VCaP (cell line): ENCODE results near the gene SLC13A3.

Source experiments
- H3K27ac ChIP-seq: fragments of 450-650 bp; 2 replicates; pipeline ENCODE4 v1.5.1; 2017
- CTCF ChIP-seq: fragments of 450-650 bp; conservative IDR thresholded peaks from 2 replicates; pipeline ENCODE4 v1.5.1; 2017; ENCODE audit warnings: mild to moderate bottlenecking, moderate library complexity

SLC13A3 gene

DNA sequence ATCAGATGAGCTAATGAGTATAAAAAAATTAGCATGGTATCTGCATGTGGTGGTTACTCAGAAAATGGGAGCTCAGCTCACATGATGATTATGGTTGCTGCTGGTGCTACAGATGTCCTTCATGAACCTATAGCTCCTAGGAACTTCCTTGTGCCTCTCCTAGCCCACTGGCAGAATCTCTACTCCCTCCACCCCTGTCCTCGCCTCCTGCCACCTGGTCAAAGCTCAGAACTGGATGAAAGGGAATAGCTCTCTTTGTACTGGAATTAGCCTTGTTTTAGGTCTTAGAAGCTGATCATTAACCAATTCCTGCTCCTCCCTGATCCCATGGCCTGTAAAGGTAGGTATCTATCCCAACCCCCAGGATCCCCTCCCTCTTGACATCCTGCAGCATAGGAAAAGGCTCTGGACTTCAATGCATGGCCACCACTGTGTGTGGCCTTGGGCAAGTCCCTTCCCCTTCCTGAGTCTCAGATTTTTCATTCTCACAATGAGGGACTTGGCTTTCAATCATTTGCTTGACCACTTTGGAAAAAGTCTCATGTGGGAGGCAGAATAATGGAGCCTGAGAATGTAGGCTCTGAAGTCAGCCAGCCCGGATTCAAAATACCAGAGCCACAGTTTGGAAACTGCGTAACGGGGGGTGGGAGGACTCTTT, 43.9 kb downstream of the SLC13A3 start:
- TF ChIP-seq CTCF, result no peak
- H3K27ac ChIP-seq, result no peak overlapping the region

DNA sequence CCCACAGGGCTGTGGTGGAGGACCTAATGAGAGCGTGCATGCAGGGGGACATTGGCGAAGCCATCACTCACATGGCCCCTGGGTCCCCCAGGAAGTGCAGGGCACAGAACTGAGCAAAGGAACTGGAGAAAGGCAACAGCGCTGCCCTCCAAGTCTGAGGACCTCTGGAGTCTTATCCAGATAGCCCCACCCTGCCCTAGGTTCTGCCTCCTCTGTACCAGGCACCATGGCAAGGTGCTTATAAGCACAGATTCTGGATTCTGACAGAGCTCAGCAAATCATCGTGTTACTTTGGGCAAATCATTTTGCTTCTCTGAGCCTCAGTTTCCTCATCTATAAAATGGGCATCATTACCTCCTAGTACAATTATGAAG, 44.5 kb downstream of the SLC13A3 start:
- TF ChIP-seq CTCF, result no peak
- no peak overlapping the region for H3K27ac ChIP-seq

- no peak overlapping the region for H3K27ac ChIP-seq
- TF ChIP-seq CTCF, result no peak
These were observed 45.1 kb downstream of the SLC13A3 start for GRCh38 chr20:46605978-46606816.

- TF ChIP-seq CTCF, result no peak
These were observed 46.1 kb downstream of the SLC13A3 start for GRCh38 chr20:46605181-46605580.

GRCh38 chr20:46604551-46605133, 46.6 kb downstream of the SLC13A3 start:
- H3K27ac ChIP-seq, result no peak overlapping the region
- TF ChIP-seq CTCF, result no peak

More at GRCh38 chr20:46605181-46605580, 46.1 kb downstream of the SLC13A3 start:
- no peak overlapping the region for H3K27ac ChIP-seq

DNA sequence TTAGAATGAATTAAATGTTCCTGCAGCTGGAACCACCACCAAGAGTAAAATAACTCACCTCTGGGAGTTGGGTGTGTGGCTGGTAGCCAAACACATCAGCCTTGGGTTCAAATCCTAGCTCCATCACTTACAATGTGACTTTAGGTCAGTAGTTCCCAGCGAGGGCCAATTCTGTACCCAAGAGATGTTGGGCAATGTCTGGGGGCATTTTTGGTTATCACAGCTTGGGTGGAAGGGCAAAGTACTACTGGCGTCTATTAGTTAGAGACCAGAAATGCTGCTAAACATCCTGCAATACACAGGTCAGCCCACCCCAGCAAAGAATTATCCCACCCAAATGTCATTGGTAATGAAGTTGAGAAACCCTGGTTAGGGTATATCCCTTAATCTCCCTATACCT, 48.8 kb downstream of the SLC13A3 start:
- no peak for TF ChIP-seq CTCF
- H3K27ac ChIP-seq, result no peak overlapping the region

DNA sequence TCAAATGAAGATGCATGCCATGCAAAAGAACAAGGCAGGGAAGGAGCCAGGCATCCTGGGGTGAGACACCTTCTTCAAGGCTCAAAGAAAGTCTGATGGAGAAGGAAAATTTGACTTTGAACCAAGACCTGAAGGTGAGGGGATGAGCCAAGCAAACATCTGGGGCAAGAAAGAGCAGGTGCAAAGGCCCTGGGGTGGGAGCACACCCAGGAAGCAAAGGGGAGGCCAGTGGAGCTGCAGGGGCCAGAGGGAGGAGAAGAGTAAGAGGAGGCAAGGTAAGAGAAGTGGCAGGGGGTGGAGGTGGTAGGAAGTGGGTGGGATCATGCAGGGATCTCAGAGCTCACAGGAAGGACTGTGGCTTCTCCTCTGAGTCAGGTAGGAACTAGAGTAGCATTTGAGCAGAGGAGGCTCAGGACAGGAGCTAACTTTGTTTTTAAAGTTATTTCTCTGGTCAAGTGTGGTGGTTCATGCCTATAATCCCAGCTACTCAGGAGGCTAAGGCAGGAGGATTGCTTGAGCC, 49.6 kb downstream of the SLC13A3 start:
- H3K27ac ChIP-seq, result no peak overlapping the region
- TF ChIP-seq CTCF, result no peak
